ENCODE results near the gene HCFC2.

Gene HCFC2

GRCh38 chr12:104121001-104121400 lies 56.7 kb downstream of the HCFC2 start:
- DNase-seq (ENCODE audit: low spot score) = no peak

DNA sequence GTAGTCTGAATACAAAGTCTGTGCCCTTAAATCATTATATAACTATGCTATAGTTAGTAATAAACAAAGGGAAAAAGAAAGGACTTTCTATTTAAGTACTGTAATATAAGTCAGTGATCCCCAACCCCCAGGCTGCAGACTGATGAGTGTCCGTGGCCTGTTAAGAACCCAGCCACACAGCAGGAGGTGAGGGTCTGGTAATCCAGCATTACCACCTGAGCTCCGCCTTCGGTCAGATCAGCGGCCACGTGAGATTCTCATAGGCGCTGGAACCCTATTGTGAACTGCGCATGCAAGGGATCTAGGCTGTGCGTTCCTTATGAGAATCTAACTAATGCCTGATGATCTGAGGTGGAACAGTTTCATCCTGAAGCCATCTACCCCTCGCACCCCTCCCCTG lies 58.0 kb downstream of the HCFC2 start:
- no peak for DNase-seq (ENCODE audit: low spot score)

- no peak for DNase-seq (ENCODE audit: low spot score)
These were observed 62.2 kb downstream of the HCFC2 start for GRCh38 chr12:104126548-104126947.

- DNase-seq (ENCODE audit: low spot score) = no peak
These were observed 66.4 kb downstream of the HCFC2 start for GRCh38 chr12:104130760-104131159.

DNA sequence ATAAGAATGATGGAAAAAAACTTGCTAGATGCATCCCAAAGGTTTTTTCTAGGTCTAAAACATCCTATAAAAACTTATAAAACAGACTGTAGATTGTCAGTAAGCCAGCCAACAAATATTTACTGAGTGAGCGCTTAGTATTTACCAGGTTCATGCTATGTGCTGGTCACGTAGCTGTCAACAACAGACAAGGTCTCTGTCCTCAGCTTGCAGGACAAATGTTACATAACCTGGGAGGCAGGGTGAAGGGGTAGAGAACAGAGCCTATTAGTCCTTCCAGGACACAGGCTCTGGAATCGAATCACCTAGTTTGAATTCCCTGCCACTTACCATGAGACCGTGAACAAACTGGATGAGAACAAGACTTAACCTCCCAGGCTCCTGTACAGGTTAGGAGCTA lies 67.3 kb downstream of the HCFC2 start:
- no peak for DNase-seq (ENCODE audit: low spot score)

DNA sequence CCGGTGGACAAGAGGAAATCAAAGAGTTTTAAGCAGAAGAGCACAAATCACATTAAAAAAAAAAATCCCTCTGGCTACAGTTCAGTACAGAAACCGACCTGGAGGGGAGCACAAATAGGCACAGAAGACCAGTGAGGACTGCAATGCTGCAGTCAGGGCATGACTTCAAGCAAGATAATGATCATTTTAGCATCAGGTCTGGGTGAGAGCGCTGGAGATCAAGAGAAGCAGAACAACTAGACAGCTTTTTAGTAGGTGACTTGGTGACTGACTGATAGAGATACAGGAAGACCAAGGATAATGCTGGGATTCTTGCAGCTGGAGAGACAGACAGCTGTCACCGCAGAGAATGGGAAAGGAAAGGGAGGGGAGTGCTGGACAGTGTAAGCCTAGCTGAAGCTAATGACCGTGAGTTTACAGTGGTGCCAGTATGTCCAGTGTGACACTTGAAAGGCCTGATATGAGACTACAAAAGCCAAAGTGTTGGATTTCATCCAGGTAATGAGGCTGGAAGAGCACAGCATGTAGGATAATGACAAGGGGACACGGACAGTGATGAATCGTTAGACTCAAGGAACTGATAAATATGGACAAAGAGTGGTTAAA lies 68.1 kb downstream of the HCFC2 start:
- no peak for DNase-seq (ENCODE audit: low spot score)

GRCh38 chr12:104133321-104133720 lies 69.0 kb downstream of the HCFC2 start:
- DNase-seq (ENCODE audit: low spot score) = no peak

DNA sequence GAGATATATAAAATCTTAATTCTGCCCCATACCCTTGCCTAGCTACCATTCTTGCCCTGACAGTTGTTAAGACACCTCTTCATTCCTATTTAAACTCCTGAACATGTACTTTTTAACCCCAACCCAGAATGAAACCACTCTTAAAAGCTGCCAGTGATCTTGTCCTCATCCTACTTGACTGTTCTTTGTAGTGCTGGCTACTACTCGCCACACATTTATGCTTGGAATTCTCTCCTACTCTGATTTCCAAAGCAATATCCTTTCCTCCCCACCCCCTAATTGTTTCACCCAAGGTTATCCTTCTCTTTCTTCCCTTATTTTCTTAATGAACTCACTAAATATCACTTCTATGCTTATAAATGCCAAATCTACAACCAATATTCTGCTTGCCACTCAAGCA lies 69.5 kb downstream of the HCFC2 start:
- no peak for DNase-seq (ENCODE audit: low spot score)

DNA sequence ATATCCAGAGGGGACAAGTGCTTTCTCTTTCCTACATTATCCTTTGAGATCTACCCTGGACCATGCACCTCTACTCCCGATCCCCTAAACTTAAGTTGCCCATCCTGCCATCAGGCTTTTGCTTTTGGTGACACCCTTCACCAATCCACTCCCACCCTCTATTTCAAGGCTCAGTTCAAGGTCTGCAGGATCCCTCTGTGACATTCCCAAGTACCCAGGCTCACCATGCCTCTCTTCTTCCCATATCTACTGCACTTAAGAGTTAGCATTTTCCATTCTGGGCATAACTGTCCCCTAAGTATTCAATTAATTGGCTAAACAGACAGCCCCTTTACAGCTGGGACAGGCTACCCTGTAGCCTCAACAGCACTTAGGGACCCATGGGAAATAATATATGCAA lies 70.6 kb downstream of the HCFC2 start:
- no peak for DNase-seq (ENCODE audit: low spot score)

DNA sequence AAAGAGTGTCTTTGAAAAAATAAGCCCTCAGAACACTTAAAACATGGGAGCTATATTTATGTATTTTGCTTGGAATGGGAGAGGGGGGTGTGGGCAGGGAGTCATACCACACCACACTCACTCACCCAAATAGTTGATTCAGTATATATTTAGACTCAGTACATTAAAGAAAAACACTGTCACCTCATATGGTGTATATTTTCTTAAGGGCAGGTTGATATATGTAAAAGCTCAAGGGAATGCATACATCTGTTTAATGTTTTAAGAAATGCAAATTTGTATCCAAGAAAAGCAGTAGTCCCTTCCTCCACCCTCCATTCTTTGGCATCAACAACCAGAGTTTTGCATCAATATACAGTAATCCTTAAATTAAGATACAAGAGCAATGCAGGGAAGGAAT lies 72.2 kb downstream of the HCFC2 start:
- no peak for DNase-seq (ENCODE audit: low spot score)

GRCh38 chr12:104137001-104137901 lies 72.9 kb downstream of the HCFC2 start:
- DNase-seq (ENCODE audit: low spot score) = peak; percentile 54

DNA sequence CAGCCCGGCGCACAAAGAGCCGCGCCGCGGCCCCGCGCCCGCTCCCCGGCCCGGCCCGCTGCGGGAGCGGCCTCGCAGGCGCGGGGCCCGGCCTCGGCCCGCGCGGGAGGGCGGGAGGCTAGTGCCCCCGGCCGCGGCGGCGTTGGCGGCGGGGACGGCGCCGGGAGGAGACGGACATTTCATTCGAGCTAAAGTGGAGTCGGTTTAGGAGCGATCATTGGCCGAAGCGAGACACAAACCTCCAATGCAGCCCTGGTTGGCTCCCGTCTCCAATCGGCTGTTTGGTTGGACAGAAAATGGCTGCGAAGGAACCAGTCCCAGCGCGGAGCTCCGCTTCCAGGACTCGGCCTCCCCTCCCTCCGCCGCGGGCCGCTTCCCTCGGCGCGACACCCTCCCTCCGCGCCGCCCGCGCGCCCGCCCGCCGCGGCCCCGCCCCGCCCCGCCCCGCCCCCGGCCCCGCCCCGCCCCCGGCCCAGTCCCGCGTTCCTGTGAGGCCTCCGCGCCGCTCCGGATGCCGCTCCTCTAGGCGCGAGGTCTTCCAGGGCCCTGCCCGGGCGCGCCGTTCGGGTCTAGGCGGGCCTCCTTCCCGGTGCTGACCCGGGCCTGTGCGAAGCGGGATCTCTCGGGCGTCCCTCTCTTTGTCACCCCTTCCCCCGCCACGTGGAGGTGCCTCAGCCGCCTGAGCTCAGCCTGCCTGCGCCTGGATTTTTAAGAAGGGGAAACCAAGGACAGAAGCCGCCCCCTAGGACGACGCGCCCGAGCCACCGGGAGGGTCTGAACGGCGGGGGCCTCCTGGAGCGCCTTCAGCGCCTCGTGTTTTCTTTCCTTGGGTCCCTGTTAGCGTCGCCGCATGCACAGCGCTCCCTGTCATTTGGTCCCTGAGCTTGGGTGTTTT lies 73.8 kb downstream of the HCFC2 start, which contains the start of gene NFYB:
TSS of gene NFYB (minus strand) at position 309 of the 895 bp plus-strand sequence. CDS start 2,757 bp downstream, outside the sequence.
- peak; percentile 99 for DNase-seq (ENCODE audit: low spot score)

GRCh38 chr12:104138797-104139152 lies 74.4 kb downstream of the HCFC2 start:
- DNase-seq (ENCODE audit: low spot score) = no peak

DNA sequence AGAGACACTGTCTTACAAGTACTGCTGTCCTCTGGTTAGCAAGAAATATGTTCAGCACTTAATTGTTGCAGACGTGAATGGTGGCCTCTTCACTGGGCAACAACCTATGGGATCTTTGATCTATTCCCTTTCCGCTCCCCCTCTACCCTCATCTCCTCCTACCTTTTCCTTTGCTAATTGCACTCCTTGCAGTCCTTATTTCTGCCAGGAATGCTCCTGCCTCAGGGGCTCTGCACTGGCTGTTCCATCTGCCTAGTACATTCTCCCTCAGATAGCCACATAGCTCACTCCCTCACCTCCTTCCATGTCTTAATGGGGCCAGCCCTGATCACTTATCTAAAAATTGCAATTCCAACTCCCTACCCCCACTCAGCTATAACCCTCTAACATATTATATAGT lies 78.2 kb downstream of the HCFC2 start:
- no peak for DNase-seq (ENCODE audit: low spot score)

GRCh38 chr12:104143002-104143401 lies 78.7 kb downstream of the HCFC2 start:
- no peak for DNase-seq (ENCODE audit: low spot score)

GRCh38 chr12:104143918-104144317 lies 79.6 kb downstream of the HCFC2 start:
- DNase-seq (ENCODE audit: low spot score) = no peak

DNA sequence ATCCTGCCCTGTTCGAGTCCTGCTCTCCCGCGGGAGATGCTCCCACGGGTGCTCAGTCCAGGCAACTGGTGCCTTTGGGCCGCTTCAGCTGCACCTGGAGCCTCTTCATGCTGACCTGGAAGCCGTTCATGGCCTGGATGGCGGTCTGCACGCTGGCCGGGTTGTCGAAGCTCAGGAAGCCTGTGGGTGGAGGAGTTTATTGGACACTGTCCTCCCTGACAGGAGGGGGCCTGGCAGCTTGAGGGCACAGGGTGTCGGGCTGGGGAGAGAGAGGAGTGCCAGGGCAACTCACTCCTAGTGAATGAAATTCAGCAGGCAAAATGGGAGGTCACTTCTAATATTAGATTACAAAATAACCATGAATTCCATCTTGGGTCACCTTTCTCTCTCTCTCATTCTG lies 83.0 kb downstream of the HCFC2 start:
- DNase-seq (ENCODE audit: low spot score) = no peak

- no peak for DNase-seq (ENCODE audit: low spot score)
These were observed 86.1 kb downstream of the HCFC2 start for GRCh38 chr12:104150416-104150815.

DNA sequence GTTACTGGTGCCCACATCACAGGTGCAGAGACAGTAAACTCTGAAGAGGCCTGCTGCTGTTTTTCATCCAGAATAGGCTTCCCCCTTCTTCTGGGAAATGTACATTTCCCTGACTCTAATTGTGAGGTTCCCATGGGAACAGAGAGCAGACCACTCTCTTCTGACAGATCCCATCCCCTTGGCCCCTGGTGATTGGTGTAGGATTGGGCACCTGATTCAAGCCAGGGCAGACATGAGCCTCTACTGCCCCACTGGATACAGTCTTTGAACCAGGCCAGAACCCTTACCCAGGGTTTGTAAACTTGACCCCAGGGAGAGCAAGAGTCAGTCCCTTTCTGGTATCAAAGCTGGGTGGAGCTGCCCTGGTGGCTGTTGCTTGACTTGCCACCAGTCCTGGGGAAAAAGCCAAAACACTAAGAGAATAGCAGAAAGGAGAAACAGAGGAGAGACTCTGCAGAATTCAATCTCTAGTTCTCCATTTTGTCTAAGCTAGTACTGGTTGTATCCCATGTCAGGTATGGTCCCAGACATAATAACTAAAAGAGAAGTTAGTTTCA lies 88.4 kb downstream of the HCFC2 start:
- DNase-seq (ENCODE audit: low spot score) = no peak

DNA sequence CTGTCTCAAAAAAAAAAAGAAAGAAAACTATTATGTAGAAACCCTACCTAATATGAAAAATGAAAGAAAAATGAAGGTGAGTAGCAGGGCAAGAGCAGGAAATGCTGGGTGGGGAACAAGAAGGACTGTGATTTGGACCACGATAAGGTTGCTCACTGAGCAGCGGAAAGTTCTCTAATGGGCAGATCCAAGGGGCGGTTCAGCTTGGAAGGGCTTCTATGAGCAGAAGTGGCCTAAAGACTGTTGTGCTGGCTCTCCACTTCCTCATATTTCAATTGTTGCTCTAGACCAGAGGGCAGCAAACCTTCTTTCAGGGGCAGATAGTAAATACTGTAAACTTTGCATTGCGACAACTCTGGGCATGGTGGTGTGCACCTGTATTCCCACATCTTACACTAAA lies 90.0 kb downstream of the HCFC2 start:
- no peak for DNase-seq (ENCODE audit: low spot score)

- no peak for DNase-seq (ENCODE audit: low spot score)
These were observed 90.5 kb downstream of the HCFC2 start for GRCh38 chr12:104154806-104155205.

Data from HuH-7.5 (cell line).